ENCODE measurements around the gene ZNF649. TPM values are rescaled to one million over a fixed set of nuclear protein-coding genes. Genes with fewer than 3 reads are reported as not detected.

Gene ZNF649
- total RNA-seq, result 5.4 and 7.7 TPM in 2 replicates

- H3K4me2 ChIP-seq (ENCODE audit: insufficient read depth, low read length), result peak within 1 kb of the TSS; percentile 90
- peaks cover 7% of the 10 kb centered on the region for H3K4me1 ChIP-seq (ENCODE audit: insufficient read depth, low read length)
- H4K20me1 ChIP-seq (ENCODE audit: insufficient read depth, low read length), result no peaks in the 10 kb centered on the region
- H2AFZ ChIP-seq (ENCODE audit: low read length), result peak within 1 kb of the TSS; percentile 92
- TF ChIP-seq, protein P1, sequence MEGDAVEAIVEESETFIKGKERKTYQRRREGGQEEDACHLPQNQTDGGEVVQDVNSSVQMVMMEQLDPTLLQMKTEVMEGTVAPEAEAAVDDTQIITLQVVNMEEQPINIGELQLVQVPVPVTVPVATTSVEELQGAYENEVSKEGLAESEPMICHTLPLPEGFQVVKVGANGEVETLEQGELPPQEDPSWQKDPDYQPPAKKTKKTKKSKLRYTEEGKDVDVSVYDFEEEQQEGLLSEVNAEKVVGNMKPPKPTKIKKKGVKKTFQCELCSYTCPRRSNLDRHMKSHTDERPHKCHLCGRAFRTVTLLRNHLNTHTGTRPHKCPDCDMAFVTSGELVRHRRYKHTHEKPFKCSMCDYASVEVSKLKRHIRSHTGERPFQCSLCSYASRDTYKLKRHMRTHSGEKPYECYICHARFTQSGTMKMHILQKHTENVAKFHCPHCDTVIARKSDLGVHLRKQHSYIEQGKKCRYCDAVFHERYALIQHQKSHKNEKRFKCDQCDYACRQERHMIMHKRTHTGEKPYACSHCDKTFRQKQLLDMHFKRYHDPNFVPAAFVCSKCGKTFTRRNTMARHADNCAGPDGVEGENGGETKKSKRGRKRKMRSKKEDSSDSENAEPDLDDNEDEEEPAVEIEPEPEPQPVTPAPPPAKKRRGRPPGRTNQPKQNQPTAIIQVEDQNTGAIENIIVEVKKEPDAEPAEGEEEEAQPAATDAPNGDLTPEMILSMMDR (IDR thresholded peaks at IDR 0.05; ENCODE audit: extremely low read depth, low read depth, low read length), result no peak
- H3K27me3 ChIP-seq (ENCODE audit: insufficient read depth, low read length), result peaks cover 3% of the 10 kb centered on the region
- peaks cover 2% of the 10 kb centered on the region for H3K36me3 ChIP-seq (ENCODE audit: insufficient read depth, low read length)
- H3K79me2 ChIP-seq (ENCODE audit: insufficient read depth, low read length), result peaks cover 41% of the 10 kb centered on the region
- H3K4me3 ChIP-seq (ENCODE audit: insufficient read depth, low read length), result peak within 1 kb of the TSS; percentile 90
- no peaks in the 10 kb centered on the region for H3K9me3 ChIP-seq (ENCODE audit: low read depth, low read length)
- H3K27ac ChIP-seq (ENCODE audit: low read depth, low read length), result peak within 1 kb of the TSS; percentile 46
- DNase-seq (ENCODE audit: insufficient read length, low spot score, missing footprints), result peak; percentile 93
These were observed at the start of gene ZNF649 for GRCh38 chr19:51904331-51905165. ZNF649 (minus strand) TSS chr19:51905017; CDS start chr19:51900107, 4,910 bp downstream.

GRCh38 chr19:51948975-51949374, 44.2 kb upstream of the ZNF649 start:
- peak overlapping the region; percentile 70 for H2AFZ ChIP-seq (ENCODE audit: low read length)
- no peaks in the 10 kb centered on the region for H3K79me2 ChIP-seq (ENCODE audit: insufficient read depth, low read length)
- no peaks in the 10 kb centered on the region for H3K27me3 ChIP-seq (ENCODE audit: insufficient read depth, low read length)
- H4K20me1 ChIP-seq (ENCODE audit: insufficient read depth, low read length), result no peaks in the 10 kb centered on the region
- peak overlapping the region; percentile 58 for H3K4me3 ChIP-seq (ENCODE audit: insufficient read depth, low read length)
- DNase-seq (ENCODE audit: insufficient read length, low spot score, missing footprints), result no peak
- H3K4me2 ChIP-seq (ENCODE audit: insufficient read depth, low read length), result no peak overlapping the region
- no peaks in the 10 kb centered on the region for H3K4me1 ChIP-seq (ENCODE audit: insufficient read depth, low read length)
- peaks cover 15% of the 10 kb centered on the region for H3K36me3 ChIP-seq (ENCODE audit: insufficient read depth, low read length)
- H3K27ac ChIP-seq (ENCODE audit: low read depth, low read length), result no peak overlapping the region
- peaks cover 28% of the 10 kb centered on the region for H3K9me3 ChIP-seq (ENCODE audit: low read depth, low read length)
- TF ChIP-seq, protein P1 (IDR thresholded peaks at IDR 0.05; ENCODE audit: extremely low read depth, low read depth, low read length), result no peak

DNA sequence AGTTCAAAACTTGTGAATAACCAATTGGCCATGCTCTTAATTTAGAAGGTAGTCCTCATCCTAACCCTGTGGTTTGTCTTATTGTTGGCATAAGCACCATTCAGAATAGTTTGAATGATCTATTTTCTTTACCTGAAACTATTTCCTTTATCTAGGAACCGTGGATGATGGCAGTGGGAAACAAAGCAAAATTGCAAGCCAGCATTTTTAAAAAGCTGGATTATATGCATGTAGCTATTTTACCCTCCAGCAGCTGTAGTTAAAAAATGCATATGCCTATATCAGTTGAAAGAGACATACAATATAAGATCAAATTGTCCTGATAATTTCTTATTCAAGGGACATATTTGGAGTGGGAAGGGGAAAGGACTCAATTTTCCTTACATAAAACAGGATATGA, 41.8 kb upstream of the ZNF649 start:
- H3K9me3 ChIP-seq (ENCODE audit: low read depth, low read length), result peaks cover 38% of the 10 kb centered on the region

More for the DNA sequence above, 41.8 kb upstream of the ZNF649 start:
- DNase-seq (ENCODE audit: insufficient read length, low spot score, missing footprints), result no peak
- TF ChIP-seq, protein P1 (IDR thresholded peaks at IDR 0.05; ENCODE audit: extremely low read depth, low read depth, low read length), result no peak
- Histone ChIP-seq H3K36me3 (ENCODE audit: insufficient read depth, low read length) (peaks cover 37% of the 10 kb centered on the region), H3K4me1 (ENCODE audit: insufficient read depth, low read length) (no peaks in the 10 kb centered on the region), H3K27me3 (ENCODE audit: insufficient read depth, low read length) (no peaks in the 10 kb centered on the region), H3K79me2 (ENCODE audit: insufficient read depth, low read length) (no peaks in the 10 kb centered on the region), H4K20me1 (ENCODE audit: insufficient read depth, low read length) (no peaks in the 10 kb centered on the region), H2AFZ (ENCODE audit: low read length) (no peak overlapping the region), H3K4me3 (ENCODE audit: insufficient read depth, low read length) (no peak overlapping the region), H3K4me2 (ENCODE audit: insufficient read depth, low read length) (no peak overlapping the region), H3K27ac (ENCODE audit: low read depth, low read length) (no peak overlapping the region)
